ENCODE data around the gene CYP3A7.

DNA sequence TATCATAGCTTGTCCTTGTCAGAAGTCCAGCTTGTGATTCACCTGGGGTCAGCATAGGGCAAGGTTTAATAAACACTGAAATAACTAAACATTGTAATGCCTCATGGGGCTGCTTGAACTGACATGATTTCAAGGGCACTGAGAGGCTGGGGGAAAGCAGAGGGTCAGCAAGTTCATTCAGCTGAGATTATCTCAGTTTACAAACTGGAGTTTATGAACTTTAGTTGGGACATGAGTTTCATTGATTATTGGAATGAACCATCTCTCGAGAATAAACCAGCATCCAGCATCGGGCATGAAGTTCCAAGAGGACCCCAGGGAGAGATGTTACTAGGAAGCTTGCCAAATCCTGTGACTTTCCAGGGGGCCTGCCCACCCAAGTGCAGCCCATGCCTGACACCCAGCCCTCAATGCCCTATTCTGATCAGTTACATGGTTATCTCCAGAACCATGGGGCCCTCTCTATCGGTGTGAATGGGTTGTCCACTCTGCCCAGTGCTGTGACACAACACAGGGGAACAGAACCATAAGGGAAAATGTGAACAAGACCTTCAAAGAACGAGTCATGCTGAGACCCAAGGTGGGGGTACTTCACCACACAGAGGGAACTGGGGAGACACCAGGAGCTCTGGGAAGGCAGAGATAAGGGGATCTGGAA is 7.9 kb upstream of the CYP3A7 start:
- no peak for TF ChIP-seq POLR2A (IDR thresholded peaks at IDR 0.05)
- TF ChIP-seq CTCF (IDR thresholded peaks at IDR 0.05): no peak
